Kidney (tissue), 14 donors: Measurements from ENCODE around the gene ACO1. TPM values are rescaled to one million over a fixed set of nuclear protein-coding genes. Genes with fewer than 3 reads are reported as not detected.

Source experiments
- DNase-seq, 5 donors: peaks; one replicate each; pipeline ENCODE4 v3.0.0-alpha.2; 2013 to 2020
- FAIRE-seq: peaks from 2 replicates; lab custom pipeline; 2012; peaks lifted over from hg19 to GRCh38; lab: Jason Lieb, UNC
- H3K27ac ChIP-seq, 2 donors: one replicate each; pipeline ENCODE4 v1.7.0; 2013; ENCODE audit warnings: low read depth in 2 of 2, low read length in 2 of 2, inconsistent platforms in 1 of 2
- H3K27me3 ChIP-seq: one replicate; pipeline ENCODE4 v1.7.1; 2013; ENCODE audit warnings: low read length, inconsistent platforms; ENCODE audit not compliant: control insufficient read depth, insufficient read depth
- H3K36me3 ChIP-seq, 3 donors: one replicate each; pipeline versions ENCODE4 v1.7.0 to v1.7.1; 2013; ENCODE audit warnings: low read length in 3 of 3, control low read depth in 1 of 3, inconsistent platforms in 1 of 3; ENCODE audit not compliant: insufficient read depth in 3 of 3, control insufficient read depth in 2 of 3
- H3K4me1 ChIP-seq, 3 donors: one replicate each; pipeline versions ENCODE4 v1.7.0 to v1.7.1; 2013; ENCODE audit warnings: low read length in 3 of 3, inconsistent platforms in 1 of 3, low read depth in 1 of 3; ENCODE audit not compliant: control insufficient read depth in 2 of 3, insufficient read depth in 2 of 3
- H3K4me3 ChIP-seq, 3 donors: one replicate each; pipeline versions ENCODE4 v1.7.0 to v1.8.1; 2013; ENCODE audit warnings: low read length in 3 of 3, control low read depth in 1 of 3, inconsistent platforms in 1 of 3
- H3K9ac ChIP-seq, 3 donors: one replicate each; pipeline versions ENCODE4 v1.7.0 to v1.7.1; 2013; ENCODE audit warnings: low read length in 3 of 3, control low read depth in 1 of 3, inconsistent platforms in 1 of 3
- H3K9me3 ChIP-seq, 3 donors: one replicate each; pipeline versions ENCODE4 v1.7.0 to v1.7.1; 2013; ENCODE audit warnings: low read length in 3 of 3, control low read depth in 1 of 3, inconsistent platforms in 1 of 3; ENCODE audit not compliant: control insufficient read depth in 2 of 3, insufficient read depth in 1 of 3
- intact Hi-C: fragments of 100-400 bp; cut with DNase I; formaldehyde crosslinking; loops from one replicate; pipeline ENCODE4 v1.11.1; 2022
- polyA plus RNA-seq: library from polyadenylated mRNA; stranded (reverse); fragments of 350-450 nt; fragmentation: Illumina TruSeq; extraction: RNeasy Lipid Tissue Mini Kit (QIAGEN cat#74804); gene quantifications from one replicate; pipeline ENCODE4 v1.2.3, GENCODE V29; 2014; ENCODE audit warnings: low read depth, low replicate concordance; ENCODE audit not compliant: insufficient read depth
- total RNA-seq: library from RNA; stranded (reverse); fragmentation: NEBNext Ultra II Directional; extraction: Animal tissue kit (Norgen Biotek cat#: 25700); gene quantifications from one replicate; pipeline ENCODE4 v1.2.1, GENCODE V29; 2021
- TF ChIP-seq, protein P1 (sequence below): IDR thresholded peaks from 3 replicates; pipeline ENCODE4 v1.5.1; 2012; ENCODE audit warnings: mild to moderate bottlenecking, moderate library complexity, borderline replicate concordance; ENCODE audit not compliant: insufficient read depth; ENCODE audit errors: extremely low read depth
- donor health status: control.
- donor health status: control.
- donor health status: control.
- donor health status: control.
- donor health status: control.
- donor health status: DM: yes; HTN: yes; CAD: no.
- donor health status: Normal renal cell carcinoma (clear cell type).

The ACO1 gene
- total and polyA plus RNA-seq, 2 donors from 2014 or later: 36.8 to 70.5 TPM

DNA sequence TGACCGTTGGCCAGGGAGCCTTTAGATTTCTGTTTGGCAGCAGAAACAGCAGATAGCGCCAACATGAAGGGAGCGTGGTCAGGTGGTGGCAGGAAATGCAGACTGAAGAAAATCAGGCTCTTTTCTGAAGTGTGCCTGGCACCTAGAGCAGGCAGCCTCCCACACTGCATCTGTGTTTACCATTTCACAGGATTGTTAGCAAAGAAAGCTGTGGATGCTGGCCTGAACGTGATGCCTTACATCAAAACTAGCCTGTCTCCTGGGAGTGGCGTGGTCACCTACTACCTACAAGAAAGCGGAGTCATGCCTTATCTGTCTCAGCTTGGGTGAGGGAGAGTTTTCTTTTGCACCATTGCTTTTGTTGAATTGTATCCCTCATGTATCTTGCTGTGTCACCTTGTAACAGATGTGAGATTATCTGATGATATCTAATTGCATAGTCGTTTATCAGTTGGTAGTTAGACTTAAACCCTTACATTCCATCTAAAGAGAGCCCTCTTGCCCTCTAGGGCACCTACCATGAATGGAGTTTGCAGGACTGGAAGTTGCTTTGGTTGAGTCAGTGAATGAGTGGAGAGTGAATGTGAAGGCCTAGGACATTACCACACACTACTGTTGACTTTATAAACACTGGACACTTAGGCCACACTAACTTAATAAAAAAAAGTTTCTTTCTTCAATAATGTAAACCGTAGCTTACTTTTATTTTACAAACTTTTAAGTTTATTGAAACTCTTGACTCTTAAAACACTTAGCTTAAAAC is 42.8 kb downstream of the ACO1 start:
- intact Hi-C loops: no loop called here
- H3K9me3 ChIP-seq: no peaks in the 10 kb centered on the region
- FAIRE-seq: no peak

GRCh38 chr9:32430720-32431119 is 46.3 kb downstream of the ACO1 start:
- FAIRE-seq: no peak
- Histone ChIP-seq H3K9me3 (no peaks in the 10 kb centered on the region), H3K27ac (no peak overlapping the region), H3K9ac (no peak overlapping the region), H3K36me3 (peaks cover 0 to 59% (median 29%) of the 10 kb centered on the region in 3 donors), H3K27me3 (no peaks in the 10 kb centered on the region), H3K4me1 (peaks cover 0 to 6% (median 5%) of the 10 kb centered on the region in 3 donors), H3K4me3 (no peak overlapping the region)
- intact Hi-C loops: loop anchor here (10.0 kb wide), 1 partner anchor 46 kb away; the partner anchor contains the start of gene ACO1
- DNase-seq: no peak
- TF ChIP-seq, protein P1, sequence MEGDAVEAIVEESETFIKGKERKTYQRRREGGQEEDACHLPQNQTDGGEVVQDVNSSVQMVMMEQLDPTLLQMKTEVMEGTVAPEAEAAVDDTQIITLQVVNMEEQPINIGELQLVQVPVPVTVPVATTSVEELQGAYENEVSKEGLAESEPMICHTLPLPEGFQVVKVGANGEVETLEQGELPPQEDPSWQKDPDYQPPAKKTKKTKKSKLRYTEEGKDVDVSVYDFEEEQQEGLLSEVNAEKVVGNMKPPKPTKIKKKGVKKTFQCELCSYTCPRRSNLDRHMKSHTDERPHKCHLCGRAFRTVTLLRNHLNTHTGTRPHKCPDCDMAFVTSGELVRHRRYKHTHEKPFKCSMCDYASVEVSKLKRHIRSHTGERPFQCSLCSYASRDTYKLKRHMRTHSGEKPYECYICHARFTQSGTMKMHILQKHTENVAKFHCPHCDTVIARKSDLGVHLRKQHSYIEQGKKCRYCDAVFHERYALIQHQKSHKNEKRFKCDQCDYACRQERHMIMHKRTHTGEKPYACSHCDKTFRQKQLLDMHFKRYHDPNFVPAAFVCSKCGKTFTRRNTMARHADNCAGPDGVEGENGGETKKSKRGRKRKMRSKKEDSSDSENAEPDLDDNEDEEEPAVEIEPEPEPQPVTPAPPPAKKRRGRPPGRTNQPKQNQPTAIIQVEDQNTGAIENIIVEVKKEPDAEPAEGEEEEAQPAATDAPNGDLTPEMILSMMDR: no peak

More for the DNA sequence above, 42.8 kb downstream of the ACO1 start:
- DNase-seq: no peak
- Histone ChIP-seq H3K36me3 (peaks cover 0 to 64% (median 27%) of the 10 kb centered on the region in 3 donors), H3K4me1 (peaks cover 0 to 6% (median 5%) of the 10 kb centered on the region in 3 donors), H3K4me3 (no peak overlapping the region), H3K9ac (no peak overlapping the region), H3K27ac (peak overlapping the region; percentile 39 to 79), H3K27me3 (no peaks in the 10 kb centered on the region)
- TF ChIP-seq, protein P1: no peak

DNA sequence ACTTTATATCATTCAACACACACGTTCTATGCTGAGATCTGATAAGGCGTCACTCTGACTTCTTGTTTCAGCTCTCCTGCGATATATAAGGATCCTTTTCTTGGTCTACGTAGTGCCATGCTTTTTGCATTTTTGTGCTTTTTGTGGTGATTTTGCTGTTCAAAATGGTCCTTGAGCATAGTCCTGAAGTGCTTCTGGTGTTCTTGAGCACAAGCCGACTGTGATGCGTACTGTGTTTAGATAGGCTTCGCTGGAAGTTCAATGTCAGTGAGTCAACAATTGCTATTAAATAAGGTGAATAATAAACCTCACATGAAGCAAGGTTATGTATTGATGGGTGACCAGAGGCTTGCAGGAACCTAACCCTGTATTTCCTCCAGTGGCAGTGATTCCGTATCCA is 46.8 kb downstream of the ACO1 start:
- Histone ChIP-seq H3K9me3 (no peaks in the 10 kb centered on the region), H3K36me3 (peaks cover 0 to 57% (median 27%) of the 10 kb centered on the region in 3 donors), H3K27ac (no peak overlapping the region), H3K4me3 (no peak overlapping the region), H3K27me3 (no peaks in the 10 kb centered on the region), H3K9ac (no peak overlapping the region), H3K4me1 (peaks cover 0 to 6% (median 5%) of the 10 kb centered on the region in 3 donors)
- TF ChIP-seq, protein P1: no peak
- no peak for DNase-seq
- intact Hi-C loops: loop anchor here (10.0 kb wide), 1 partner anchor 46 kb away; the partner anchor contains the start of gene ACO1
- no peak for FAIRE-seq
